ENCODE measurements around the gene HTR3C.
A peak's percentile ranks its signal among the peaks of the same experiment; 100 is the strongest.

The HTR3C gene

GRCh38 chr3:184017672-184018423, 35.0 kb upstream of the HTR3C start, which contains the start of gene ABCC5 (continued):
- TF ChIP-seq ZBTB10 (tag by site-specific recombination; IDR thresholded peaks at IDR 0.05): peak; percentile 80
- TF ChIP-seq IKZF3 (tag by site-specific recombination; IDR thresholded peaks at IDR 0.05): peak; percentile 93
- TF ChIP-seq ZBTB6 (tag by site-specific recombination; IDR thresholded peaks at IDR 0.05): peak; percentile 28; the same call in 1 of the 2 replicates
- TF ChIP-seq GLIS1 (tag by site-specific recombination; IDR thresholded peaks at IDR 0.05): no peak
- no peak for TF ChIP-seq ZNF473 (tag by site-specific recombination; IDR thresholded peaks at IDR 0.05)
- TF ChIP-seq SP3 (tag by site-specific recombination; IDR thresholded peaks at IDR 0.05): peak; percentile 82
- TF ChIP-seq ZNF76 (tag by site-specific recombination; IDR thresholded peaks at IDR 0.05; ENCODE audit: borderline replicate concordance, low read depth): peak; percentile 95
- TF ChIP-seq ZBTB48 (tag by site-specific recombination; IDR thresholded peaks at IDR 0.05): peak; percentile 65
- TF ChIP-seq ZBTB11 (tag by site-specific recombination; conservative IDR thresholded peaks at IDR 0.05; ENCODE audit: low read depth): peak; percentile 28; the same call in 1 of the 2 replicates
- no peak for TF ChIP-seq KLF7 (tag by site-specific recombination; IDR thresholded peaks at IDR 0.05; ENCODE audit: borderline replicate concordance)
- TF ChIP-seq ZFP3 (tag by site-specific recombination; IDR thresholded peaks at IDR 0.05; ENCODE audit: low read depth): no peak
- no peak for TF ChIP-seq ZNF529 (tag by site-specific recombination; IDR thresholded peaks at IDR 0.05; ENCODE audit: insufficient replicate concordance)
- no peak for TF ChIP-seq AEBP2 (tag by site-specific recombination; IDR thresholded peaks at IDR 0.05; ENCODE audit: borderline replicate concordance)
- TF ChIP-seq ZFHX2 (tag by site-specific recombination; conservative IDR thresholded peaks at IDR 0.05): peak; percentile 73
- peak; percentile 25; the same call in 1 of the 2 replicates for TF ChIP-seq ZNF394 (tag by site-specific recombination; IDR thresholded peaks at IDR 0.05; ENCODE audit: borderline replicate concordance)
- TF ChIP-seq ZNF2 (tag by site-specific recombination; IDR thresholded peaks at IDR 0.05): peak; percentile 74; the same call in 1 of the 2 replicates
- TF ChIP-seq ZNF501 (tag by site-specific recombination; IDR thresholded peaks at IDR 0.05): 0 out of 2 replicates have a peak, but pooled peaks have one; percentile 59
- TF ChIP-seq ZFP37 (tag by site-specific recombination; IDR thresholded peaks at IDR 0.05): peak; percentile 79
- TF ChIP-seq SP2 (tag by site-specific recombination; IDR thresholded peaks at IDR 0.05): peak; percentile 61
- TF ChIP-seq ZNF561 (tag by site-specific recombination; IDR thresholded peaks at IDR 0.05; ENCODE audit: borderline replicate concordance): no peak
- TF ChIP-seq ZNF692 (tag by site-specific recombination; IDR thresholded peaks at IDR 0.05): peak; percentile 14; the same call in 1 of the 2 replicates
- peak; percentile 91 for TF ChIP-seq PATZ1 (tag by site-specific recombination; IDR thresholded peaks at IDR 0.05)
- peak; percentile 80 for TF ChIP-seq ZNF341 (tag by site-specific recombination; IDR thresholded peaks at IDR 0.05; ENCODE audit: low read depth)

Data from HEK293 (cell line).